GM21423 (cell line): ENCODE results near the gene PSMC1.

Source experiments
- ATAC-seq: cut with Tn5 transposase; IDR thresholded peaks from one replicate; pipeline ENCODE4 v1.9.1; 2021; ENCODE audit warnings: mild to moderate bottlenecking, moderate library complexity; ENCODE audit not compliant: unreplicated experiment

Gene PSMC1

DNA sequence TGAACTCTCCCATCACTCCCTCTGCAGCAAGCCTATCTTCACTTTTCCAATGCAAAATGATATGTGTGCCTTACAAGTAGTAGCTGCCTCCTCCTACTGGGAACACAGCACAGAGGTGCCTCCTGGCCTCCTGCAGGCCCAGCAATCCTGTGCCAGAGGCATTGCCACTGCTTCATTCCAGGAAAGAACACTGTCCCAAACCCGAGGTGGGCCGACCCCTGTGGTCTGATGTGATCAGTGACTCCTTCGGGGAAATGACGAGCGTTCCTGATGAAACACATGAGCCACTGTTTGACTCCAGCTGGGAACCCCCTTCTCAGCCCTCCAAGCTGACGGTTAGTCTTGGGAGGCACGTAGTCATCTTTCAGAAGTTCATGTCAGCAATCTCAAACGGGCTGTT lies 19.5 kb downstream of the PSMC1 start:
- no peak for ATAC-seq

DNA sequence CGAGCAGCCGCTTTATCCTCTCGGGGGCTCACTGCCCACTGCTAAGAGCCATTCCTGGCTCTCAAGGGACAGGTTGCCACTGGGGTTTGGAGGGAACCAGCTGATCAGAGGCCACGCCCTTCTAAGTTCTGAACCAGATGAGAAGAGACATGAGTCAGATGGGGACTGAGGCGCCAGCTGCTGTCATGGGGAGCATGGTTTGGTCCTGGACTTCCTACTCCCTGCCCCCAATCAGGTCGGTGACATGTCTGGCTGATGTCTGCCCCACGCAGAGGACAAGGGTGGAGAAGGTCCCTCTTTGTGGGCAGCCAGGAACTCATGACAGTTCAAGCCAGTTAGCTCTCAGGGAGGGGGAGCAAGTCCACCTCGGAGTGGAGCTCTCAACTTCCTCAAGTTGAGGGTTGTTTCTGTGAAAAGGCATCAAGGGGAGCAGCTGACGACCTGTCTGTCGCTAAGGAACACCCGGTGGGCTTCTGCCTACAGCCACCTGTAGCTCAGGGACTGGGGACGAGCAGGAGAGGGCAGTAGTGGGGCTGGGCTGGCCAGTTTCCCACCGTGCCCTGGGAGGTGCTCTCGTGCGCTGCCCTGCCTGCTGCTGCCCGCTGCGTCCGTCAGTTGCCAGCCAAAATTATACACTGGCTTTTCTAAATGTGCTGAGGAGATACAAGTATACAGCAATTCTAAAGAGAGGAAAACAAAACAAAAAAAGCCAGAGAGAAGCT lies 20.5 kb downstream of the PSMC1 start:
- no peak for ATAC-seq

DNA sequence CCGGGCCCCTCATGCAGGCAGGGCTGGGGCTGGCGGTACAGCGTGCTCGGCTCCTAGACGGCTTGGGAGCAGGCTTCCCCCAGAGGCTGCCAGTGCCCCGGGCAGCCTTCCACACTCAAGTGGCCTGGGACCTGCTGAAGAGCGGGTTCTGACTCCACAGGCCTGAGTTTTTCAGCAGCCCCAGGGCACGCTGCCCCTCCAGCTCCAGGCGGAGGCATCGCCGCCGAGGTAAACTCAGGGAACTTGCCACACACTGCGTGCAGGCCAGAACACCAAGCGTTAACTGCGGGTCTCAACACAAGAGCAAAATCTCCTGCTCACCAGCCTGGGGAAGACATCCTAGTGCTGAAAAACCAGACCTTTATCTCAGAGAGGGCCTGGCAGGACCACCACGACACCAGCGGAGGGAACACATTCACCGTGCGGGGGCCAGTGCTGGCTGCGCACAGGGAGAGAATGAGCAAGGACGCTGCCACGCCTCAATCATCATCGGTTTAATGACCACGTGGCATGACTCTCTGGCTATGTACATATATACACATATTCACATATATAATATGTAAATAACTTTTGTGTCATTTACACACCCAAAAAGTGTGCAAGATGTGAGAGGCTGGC lies 21.3 kb downstream of the PSMC1 start:
- no peak for ATAC-seq

DNA sequence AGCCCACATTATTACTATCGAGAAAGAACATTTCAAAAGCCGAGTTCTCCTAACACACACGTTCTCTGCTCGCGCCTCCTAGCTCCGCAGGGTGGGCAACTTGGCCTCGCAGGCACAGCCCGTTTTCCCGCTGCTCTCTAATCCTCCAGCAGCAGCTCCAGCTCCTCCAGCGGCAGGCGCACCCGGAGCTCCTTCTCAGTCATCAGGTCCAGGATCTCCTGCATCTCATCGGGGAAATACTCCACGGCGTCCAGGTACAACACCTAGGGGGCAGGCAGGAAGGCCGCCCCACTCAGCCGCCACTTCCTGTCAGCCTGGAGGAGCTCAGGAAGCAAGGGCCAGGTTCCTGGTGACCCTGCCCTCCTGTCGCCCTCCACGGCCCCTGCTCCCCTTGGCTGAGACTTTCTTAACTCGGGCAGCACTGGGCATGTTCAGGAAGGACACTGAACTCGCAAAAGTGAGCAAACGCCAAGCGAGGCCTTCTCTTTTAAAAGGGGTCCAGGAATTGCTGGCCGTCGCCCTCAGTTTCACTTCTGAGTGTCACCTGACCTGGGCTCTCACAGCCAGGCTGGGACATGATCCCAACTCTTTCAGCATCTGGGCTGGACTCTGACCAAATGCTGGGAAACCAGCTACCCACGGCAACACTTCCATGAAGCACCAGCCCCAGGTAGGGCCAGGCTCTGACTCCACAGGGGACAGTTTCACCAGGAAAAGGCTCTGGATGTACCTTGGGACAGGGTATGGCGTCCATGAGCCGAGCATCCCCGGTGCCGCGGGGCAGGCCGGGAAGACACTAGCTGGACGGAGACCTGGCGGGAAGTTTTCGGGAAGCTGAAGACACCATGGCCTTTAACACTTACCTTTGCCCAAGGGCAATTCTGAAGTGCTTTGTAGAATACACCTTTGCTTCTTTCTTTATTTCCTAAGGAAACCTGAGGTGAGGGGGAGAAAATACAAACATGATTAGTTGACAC lies 22.1 kb downstream of the PSMC1 start:
- ATAC-seq = no peak

GRCh38 chr14:90280096-90280495 lies 23.7 kb downstream of the PSMC1 start:
- no peak for ATAC-seq

DNA sequence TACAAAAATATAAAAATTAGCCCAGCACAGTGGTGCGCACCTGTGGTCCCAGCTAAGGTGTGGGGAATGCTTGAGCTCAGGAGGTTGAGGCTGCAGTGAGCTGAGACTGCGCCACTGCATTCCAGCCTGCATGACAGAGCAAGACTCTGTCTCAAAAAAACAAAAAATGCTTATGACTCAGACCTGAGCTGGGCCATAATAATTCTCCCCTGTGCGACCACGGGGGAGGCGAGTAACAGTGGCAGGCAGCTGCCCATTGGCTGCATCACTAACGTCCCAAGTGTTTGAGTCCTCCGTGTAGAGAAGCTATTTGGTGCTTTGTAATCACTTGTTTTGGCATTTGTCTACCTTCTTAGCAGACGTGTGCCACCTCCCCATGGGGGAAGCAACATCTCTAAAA lies 24.9 kb downstream of the PSMC1 start:
- ATAC-seq = no peak

DNA sequence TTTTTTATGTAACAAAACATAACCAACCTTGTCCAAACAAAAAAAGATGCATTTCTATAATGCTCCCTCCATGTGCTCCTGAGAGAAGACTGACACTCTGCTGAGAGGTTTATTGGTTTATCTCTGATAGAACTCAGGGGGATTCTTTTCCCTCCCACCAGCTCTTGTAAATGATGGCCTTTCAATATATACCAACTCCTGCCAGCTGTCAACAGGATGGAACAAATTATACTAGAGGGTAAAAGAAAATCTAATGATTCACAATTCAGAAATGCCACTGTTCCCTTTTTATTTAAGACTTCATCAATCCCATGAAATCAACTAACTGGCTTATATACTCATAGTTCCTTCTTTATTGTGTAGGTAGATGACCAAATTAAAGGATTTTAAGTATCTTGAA lies 25.4 kb downstream of the PSMC1 start:
- no peak for ATAC-seq

GRCh38 chr14:90287791-90288190 lies 31.4 kb downstream of the PSMC1 start:
- no peak for ATAC-seq

GRCh38 chr14:90288651-90289355 lies 32.5 kb downstream of the PSMC1 start:
- peak; percentile 95 for ATAC-seq

- no peak for ATAC-seq
Measured at GRCh38 chr14:90290337-90291011, 34.1 kb downstream of the PSMC1 start.

DNA sequence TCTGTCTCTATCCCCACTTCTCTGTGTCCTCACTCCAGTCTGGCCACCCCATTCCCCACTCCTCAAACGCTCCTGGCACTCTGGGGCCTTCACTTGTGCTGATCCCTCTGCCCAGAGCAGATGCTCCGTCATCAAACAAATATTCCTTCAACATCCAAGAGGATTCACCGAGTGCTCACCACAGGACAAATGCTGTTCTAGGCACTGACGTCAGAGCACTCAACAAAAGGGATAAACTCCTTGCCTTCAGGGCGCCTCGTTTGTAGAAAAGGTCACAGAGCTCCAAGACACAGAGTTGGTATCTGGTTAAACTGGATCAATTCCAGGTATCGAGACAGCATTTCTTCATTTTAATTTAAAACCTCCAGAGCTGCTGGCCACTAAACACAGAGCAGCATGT lies 35.3 kb downstream of the PSMC1 start:
- ATAC-seq = no peak

DNA sequence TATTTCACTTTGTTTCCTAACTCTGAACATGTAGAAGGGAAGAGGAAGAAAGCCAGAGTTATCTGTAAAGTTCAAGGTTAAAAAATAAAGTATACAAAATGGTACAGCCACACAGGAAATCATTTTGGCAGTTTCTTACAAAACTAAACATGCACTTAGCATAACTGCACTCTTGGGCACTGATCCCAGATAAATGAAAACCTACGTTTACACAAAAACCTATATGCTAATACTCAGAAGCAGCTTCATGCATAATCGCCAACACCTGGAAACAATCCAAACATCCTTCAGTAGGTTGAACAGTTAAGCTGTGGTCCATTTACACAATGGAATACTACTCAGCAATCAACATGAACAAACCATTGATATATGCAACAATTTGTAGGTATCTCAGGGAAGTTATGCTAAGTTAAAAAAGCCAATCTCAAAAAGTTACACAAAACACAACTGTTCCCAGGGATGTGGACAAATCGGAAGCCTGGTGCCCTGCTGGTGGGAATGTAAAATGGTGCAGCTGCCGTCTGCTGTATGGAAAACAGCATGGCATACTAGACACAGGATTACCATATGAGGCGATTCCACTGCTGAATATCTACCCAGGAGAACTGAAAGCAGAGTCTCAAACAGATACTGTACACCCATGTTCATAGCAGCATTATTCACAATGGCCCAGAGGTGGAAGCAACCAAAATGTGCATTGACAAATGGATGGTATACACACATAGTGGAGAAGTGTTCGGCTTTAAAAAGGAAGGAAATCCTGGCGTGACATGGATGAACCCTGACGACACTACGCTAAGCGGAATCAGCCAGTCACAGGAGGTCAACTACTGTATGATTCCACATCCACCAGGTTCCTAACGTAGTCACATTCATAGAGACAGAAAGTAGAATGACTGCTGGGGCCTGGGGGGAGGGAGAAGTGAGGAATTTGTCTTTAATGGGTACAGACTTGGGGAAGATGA lies 37.7 kb downstream of the PSMC1 start:
- ATAC-seq = no peak

GRCh38 chr14:90294872-90295271 lies 38.5 kb downstream of the PSMC1 start:
- no peak for ATAC-seq

DNA sequence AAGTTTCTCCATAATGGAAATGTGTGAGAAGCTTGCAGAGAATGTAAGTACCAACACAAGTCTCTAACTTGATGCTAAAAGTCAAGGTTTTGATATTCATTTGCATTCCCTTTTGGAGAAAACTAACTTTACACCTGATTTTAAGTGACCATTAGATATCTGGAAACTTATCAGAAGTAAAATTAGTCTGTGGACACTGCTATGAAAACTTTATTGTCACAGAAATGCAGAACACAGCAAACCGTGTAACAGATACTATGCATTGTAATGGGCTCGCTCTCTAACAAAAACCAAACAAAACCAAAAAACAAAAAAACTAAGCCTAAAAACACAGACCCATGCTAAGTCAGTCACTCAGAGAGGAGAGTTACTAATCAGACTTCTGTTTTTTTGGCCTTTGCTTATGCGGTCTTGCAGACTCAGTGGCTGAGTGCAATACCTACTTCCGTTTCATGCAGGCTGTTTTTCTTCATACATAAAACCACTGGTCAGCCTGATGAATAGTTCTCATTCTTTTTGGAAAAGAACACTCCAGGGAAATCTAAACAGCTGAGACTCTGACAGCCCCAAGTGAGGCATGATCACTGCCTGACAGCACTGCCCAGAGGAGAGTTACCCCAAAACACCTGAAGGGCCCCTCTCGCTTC lies 39.6 kb downstream of the PSMC1 start:
- no peak for ATAC-seq

GRCh38 chr14:90296641-90297040 lies 40.3 kb downstream of the PSMC1 start:
- no peak for ATAC-seq

GRCh38 chr14:90297876-90298629 lies 41.7 kb downstream of the PSMC1 start:
- no peak for ATAC-seq

DNA sequence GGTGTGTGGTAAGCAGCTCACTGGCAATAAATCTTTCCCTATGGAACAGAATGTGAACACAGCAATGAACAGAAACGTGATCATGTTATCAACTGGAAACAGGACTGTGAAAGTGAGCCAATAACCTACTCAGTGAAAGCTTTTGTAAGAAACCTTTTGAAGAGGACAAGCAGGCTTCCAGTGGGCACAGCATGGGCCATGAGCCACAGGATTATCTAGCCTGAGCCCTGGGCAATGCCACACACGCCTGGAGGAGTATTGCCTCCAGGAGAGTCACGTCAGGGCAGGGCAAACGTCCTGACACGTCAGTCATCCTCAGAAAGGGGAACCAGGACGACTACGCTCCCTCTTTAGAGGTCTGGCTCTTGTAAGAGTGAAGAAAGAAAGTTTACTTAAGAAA lies 43.1 kb downstream of the PSMC1 start:
- no peak for ATAC-seq

DNA sequence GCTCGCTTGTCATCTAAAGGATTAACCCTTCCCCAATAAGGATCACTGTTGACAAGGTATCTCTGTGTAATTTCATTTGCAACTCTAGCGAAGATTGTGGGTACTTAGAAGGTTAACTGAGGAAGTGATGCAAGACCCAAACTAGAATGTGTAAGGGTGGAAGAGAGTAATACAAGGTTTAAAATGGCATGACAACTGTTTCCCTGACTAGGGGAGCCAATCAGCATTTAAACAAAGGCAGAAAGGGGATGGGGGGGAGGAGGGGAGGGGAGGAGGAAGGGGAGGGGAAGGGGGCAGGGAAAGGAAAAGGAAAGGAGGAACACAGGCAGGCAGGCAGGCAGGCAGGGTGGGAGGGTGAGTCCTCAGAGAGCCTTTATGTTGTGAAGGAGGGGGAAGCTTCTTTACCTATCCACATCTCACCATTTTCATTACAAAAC lies 44.3 kb downstream of the PSMC1 start:
- ATAC-seq = no peak
